ENCODE results near the gene TNFRSF19. TPM values are rescaled to one million over a fixed set of nuclear protein-coding genes. Genes with fewer than 3 reads are reported as not detected.

Gene TNFRSF19
- total RNA-seq, 4 donors from 2014 or later: 2.0 to 74.2 (median 4.2) TPM

- TF ChIP-seq, protein P1, sequence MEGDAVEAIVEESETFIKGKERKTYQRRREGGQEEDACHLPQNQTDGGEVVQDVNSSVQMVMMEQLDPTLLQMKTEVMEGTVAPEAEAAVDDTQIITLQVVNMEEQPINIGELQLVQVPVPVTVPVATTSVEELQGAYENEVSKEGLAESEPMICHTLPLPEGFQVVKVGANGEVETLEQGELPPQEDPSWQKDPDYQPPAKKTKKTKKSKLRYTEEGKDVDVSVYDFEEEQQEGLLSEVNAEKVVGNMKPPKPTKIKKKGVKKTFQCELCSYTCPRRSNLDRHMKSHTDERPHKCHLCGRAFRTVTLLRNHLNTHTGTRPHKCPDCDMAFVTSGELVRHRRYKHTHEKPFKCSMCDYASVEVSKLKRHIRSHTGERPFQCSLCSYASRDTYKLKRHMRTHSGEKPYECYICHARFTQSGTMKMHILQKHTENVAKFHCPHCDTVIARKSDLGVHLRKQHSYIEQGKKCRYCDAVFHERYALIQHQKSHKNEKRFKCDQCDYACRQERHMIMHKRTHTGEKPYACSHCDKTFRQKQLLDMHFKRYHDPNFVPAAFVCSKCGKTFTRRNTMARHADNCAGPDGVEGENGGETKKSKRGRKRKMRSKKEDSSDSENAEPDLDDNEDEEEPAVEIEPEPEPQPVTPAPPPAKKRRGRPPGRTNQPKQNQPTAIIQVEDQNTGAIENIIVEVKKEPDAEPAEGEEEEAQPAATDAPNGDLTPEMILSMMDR (IDR thresholded peaks at IDR 0.05): no peak
- no peak for TF ChIP-seq POLR2A (IDR thresholded peaks at IDR 0.05)
- Histone ChIP-seq H3K27ac (no peak overlapping the region), H3K4me1 (no peaks in the 10 kb centered on the region), H3K27me3 (no peaks in the 10 kb centered on the region), H3K9me3 (peaks cover 0 to 6% of the 10 kb centered on the region in 2 donors), H3K4me3 (no peak overlapping the region), H3K36me3 (no peaks in the 10 kb centered on the region)
- intact Hi-C loops (cut with DNase I; ENCODE audit: low total_unique reads): no loop called here
- no peak for DNase-seq
Measured at GRCh38 chr13:23687614-23688013, 117.4 kb downstream of the TNFRSF19 start.

DNA sequence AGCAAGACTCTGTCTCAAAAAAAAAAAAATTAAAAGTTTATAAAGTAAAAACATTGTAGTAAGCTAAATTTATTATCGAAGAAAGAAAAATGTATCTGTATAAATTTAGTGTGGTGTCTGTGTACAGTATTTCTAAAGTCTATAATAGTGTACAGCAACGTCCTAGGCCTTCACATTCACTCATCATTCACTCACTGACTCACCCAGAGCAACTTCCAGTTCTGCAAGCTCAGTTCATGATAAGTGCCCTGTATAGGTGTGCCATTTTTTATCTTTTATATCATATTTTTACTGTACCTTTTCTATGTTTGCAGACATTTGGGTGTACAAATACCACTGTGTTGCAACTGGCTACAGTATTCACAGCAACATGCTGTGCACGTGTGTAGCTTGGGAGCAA, 118.1 kb downstream of the TNFRSF19 start:
- TF ChIP-seq, protein P1 (IDR thresholded peaks at IDR 0.05): no peak
- no peak for TF ChIP-seq POLR2A (IDR thresholded peaks at IDR 0.05)
- Histone ChIP-seq H3K36me3 (no peaks in the 10 kb centered on the region), H3K4me3 (no peak overlapping the region), H3K4me1 (no peaks in the 10 kb centered on the region), H3K27ac (no peak overlapping the region), H3K9me3 (peaks cover 0 to 6% of the 10 kb centered on the region in 2 donors), H3K27me3 (no peaks in the 10 kb centered on the region)
- intact Hi-C loops (cut with DNase I; ENCODE audit: low total_unique reads): no loop called here
- no peak for DNase-seq

- Histone ChIP-seq H3K9me3 (no peaks in the 10 kb centered on the region), H3K4me1 (no peaks in the 10 kb centered on the region), H3K4me3 (no peak overlapping the region), H3K27ac (no peak overlapping the region), H3K36me3 (no peaks in the 10 kb centered on the region), H3K27me3 (no peaks in the 10 kb centered on the region)
- DNase-seq: no peak
- intact Hi-C loops (cut with DNase I; ENCODE audit: low total_unique reads): no loop called here
- TF ChIP-seq, protein P1 (IDR thresholded peaks at IDR 0.05): no peak
- TF ChIP-seq POLR2A (IDR thresholded peaks at IDR 0.05): no peak
Measured at GRCh38 chr13:23690668-23691067, 120.5 kb downstream of the TNFRSF19 start.

DNA sequence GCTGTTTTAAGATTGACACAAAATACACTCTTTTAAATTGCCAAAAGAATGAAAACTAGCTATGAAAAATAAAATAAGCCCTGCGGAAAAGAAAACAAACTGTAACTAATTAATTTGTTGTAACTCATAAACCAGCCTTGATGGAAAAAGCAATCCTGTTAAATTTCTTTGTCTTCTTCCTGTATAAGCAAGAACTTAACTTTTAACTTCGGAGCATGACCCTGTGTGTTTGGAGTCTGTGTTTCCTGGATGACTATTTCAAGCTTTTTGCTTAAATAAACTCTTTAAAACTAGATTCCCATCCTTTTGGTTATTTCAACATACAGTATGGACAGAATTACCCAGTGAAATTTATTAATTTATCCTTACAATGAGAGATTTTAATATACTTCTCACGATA, 122.6 kb downstream of the TNFRSF19 start:
- H3K4me1 ChIP-seq: no peaks in the 10 kb centered on the region
- no peaks in the 10 kb centered on the region for H3K36me3 ChIP-seq
- TF ChIP-seq POLR2A (IDR thresholded peaks at IDR 0.05): no peak
- TF ChIP-seq, protein P1 (IDR thresholded peaks at IDR 0.05): no peak
- intact Hi-C loops (cut with DNase I; ENCODE audit: low total_unique reads): no loop called here
- no peak for DNase-seq
- H3K27me3 ChIP-seq: no peaks in the 10 kb centered on the region
- no peak overlapping the region for H3K4me3 ChIP-seq
- no peak overlapping the region for H3K27ac ChIP-seq
- H3K9me3 ChIP-seq: no peaks in the 10 kb centered on the region

DNA sequence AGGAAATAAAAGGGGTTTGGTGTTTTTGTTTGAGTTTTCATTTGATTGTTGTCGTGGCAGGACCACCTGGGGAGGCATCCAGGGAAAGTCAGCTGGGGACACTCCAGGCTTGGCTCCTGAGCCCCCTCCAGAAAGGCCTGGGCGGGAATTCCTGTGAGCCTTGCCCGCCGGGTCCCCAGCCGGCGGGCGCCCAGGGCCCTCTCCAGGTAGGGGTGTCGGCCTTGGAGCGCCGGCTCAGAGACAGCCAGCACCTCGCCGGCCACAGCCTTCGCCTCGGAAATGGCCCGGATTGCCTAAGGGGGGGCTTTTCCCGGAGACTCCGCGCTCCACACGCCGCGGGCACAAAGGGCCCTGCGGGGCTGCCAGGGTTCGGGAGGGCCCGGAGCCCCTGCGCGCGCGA, 125.0 kb downstream of the TNFRSF19 start:
- no peak for TF ChIP-seq POLR2A (IDR thresholded peaks at IDR 0.05)
- TF ChIP-seq, protein P1 (IDR thresholded peaks at IDR 0.05): no peak
- intact Hi-C loops (cut with DNase I; ENCODE audit: low total_unique reads): no loop called here
- no peaks in the 10 kb centered on the region for H3K36me3 ChIP-seq
- no peaks in the 10 kb centered on the region for H3K9me3 ChIP-seq
- H3K4me1 ChIP-seq: no peaks in the 10 kb centered on the region
- H3K27me3 ChIP-seq: no peaks in the 10 kb centered on the region
- DNase-seq: no peak
- H3K4me3 ChIP-seq: no peak overlapping the region
- H3K27ac ChIP-seq: no peak overlapping the region

Measured in uterus (tissue), 4 donors.